ENCODE data around the gene BRIX1.

DNA sequence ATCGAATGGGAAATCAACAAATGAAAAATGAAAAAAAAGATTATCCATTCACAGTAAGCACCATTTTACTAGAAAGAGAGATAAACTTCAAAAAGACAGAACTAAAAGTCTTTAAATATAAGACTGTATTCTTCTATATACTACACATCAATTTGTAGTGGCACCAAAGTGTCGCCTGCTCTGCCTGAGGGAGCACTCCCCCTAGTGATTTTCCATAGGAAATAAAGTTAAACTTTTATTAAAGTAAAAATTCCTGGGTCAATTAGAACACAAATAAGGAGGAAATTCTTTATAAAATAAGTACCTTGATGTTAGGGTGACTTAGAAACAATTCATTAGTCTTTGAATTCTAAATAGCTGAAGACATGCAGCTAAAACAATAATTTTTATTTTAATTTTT, 9.9 kb upstream of the BRIX1 start:
- TF ChIP-seq CTCF (IDR thresholded peaks at IDR 0.05), result peak; percentile 71
- TF ChIP-seq ZFX (IDR thresholded peaks at IDR 0.05; ENCODE audit: borderline replicate concordance), result no peak

Measured in 22Rv1 (cell line).